ENCODE results near the gene ILF3.

ILF3 gene

DNA sequence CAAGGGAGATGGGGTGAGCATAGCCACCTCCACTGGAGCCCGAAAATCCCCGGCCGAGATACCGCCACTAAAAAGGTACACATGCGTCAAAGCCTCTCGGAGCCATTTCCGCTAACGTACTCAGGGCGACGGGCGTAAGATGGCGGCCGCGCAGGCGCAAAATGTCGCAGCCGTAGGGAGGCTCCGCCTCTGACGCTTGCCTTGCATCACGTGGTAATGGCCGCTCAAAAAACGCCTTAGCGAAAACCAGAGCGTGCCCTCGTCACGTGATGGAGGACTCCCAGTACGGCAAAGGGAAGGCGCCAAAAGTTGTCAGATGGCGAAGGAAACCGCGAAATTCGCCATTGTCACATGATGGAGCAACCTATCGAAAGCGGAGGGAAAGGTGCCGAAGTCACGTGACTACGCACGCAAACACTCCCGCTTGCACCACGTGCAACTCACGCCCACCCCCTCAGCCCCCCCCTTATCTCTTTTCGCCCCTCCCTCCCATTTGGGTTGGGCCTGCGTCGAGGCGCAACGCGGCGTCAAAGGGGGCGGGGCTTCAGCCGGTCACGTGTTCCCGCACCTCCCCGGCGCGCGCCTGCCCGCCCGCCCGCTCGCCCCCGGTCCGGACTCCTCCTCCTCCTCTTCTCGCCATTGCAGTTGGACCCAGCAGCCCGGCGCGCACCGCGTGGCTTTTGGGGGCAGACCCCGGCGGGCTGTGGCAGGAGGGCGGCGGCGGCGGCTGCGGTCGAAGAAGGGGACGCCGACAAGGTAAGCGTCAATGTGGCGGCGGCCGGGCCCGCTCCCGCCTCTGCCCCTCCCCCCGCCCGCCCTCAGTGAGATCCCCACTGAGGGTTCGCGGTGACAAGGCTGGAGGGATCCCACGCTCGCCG is at the start of gene ILF3:
Gene ILF3, plus strand, starts transcription at position 615 of the 878 bp plus-strand sequence. CDS start 16,260 bp downstream, outside the sequence.
- DNase-seq (ENCODE audit: low read depth in 3 of 3), result peak; percentile 98 to 100 (median 99)

DNA sequence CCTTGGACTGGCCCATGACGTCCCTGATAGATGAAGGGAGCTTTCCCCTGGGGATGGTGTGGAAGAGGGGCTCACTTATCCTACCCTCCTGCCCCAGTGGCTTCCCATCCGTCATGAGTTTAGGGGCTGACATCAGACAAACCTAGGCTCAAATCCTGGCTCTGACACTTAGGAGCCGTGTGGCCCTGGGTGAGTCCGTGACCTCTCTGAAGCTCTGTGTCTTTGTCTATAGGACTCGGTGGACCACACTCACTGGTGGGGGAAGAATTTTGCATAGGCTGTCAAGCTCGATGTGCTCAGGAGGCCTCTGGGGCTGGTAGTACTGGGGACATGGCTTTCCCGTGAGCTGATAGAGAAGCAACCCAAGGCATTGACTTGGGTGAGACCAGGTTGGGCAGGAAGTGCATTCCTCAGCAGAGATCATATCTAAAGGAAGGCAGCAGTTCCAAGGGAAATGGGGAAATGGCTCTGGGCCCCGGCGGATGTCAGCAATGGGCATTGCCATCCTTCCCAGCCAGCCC is 49.6 kb upstream of the ILF3 start:
- no peak for DNase-seq (ENCODE audit: low read depth in 3 of 3)

DNA sequence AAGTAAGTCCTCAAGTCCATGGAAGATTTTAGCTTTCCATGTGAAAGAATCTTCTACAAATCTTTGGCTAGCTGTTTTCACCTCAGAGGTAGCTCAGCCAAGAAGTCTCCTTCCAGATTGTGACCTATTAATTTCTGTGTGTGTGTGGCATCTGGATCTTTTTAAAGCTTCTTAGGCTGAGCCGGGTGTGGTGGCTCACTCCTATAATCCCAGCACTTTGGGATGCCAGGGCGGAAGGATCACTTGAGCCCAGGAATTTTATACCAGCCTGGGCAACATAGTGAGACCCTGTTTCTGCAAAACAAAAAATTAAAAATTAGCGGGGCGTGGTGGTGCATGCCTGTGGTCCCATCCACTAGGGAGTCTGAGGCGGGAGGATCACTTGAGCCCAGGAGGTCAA is 42.2 kb upstream of the ILF3 start:
- no peak for DNase-seq (ENCODE audit: low read depth in 3 of 3)

DNA sequence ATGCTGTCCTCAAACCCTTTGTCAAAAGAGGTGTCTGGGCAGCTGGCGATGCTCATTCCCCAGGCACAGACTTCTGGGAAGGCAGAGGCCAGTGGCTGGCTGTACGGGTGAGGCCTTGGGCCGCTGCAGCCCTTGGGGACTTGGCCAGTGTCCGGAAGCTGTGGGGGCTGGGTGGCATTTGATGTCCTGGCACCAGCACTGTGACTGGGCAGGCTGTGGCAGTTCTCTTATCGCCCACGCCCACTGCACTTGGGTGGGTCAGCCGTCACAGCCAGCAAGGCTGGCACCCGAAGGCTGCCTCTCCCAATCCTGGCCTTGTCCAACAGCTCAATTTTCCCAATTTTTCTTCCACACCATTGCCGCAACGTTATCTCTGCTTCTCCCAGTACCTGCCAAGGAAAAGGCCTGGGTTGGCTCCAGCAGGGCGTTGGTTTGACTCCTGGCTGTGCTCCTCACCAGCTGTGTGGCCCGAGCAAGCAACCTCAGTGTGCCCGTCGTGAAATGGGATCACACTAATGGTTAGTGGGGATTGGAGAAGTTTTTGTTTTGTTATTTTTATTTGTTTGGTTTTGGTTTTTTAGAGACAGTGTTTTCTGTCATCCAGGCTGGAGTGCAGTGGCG is 41.5 kb upstream of the ILF3 start:
- DNase-seq (ENCODE audit: low read depth in 3 of 3), result no peak

DNA sequence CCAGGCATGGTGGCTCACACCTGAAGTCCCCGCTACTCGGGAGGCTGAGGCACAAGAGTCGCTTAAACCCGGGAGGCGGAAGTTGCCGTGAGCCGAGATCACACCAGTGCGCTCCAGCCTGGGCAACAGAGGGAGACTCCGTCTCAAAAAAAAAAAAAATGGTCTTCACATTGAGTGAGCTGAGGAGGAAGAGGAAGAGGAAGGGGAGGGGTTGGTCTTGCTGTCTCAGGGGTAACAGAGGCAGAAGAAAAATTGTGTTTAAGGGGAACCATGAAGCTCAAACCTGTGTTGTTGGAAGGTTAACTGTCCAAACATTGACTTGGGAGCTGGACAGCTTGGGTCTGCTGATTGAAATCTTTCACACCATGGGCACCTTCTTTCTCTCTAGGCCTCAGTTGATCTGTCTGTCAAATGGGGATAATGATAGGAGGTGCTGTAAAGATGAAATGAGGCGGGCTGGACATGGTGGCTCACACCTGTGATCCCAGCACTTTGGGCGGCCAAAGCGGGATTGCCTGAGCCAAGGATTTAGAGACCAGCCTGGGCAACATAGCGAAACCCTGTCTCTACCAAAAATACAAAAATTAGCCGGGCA is 38.6 kb upstream of the ILF3 start:
- DNase-seq (ENCODE audit: low read depth in 3 of 3), result no peak

DNA sequence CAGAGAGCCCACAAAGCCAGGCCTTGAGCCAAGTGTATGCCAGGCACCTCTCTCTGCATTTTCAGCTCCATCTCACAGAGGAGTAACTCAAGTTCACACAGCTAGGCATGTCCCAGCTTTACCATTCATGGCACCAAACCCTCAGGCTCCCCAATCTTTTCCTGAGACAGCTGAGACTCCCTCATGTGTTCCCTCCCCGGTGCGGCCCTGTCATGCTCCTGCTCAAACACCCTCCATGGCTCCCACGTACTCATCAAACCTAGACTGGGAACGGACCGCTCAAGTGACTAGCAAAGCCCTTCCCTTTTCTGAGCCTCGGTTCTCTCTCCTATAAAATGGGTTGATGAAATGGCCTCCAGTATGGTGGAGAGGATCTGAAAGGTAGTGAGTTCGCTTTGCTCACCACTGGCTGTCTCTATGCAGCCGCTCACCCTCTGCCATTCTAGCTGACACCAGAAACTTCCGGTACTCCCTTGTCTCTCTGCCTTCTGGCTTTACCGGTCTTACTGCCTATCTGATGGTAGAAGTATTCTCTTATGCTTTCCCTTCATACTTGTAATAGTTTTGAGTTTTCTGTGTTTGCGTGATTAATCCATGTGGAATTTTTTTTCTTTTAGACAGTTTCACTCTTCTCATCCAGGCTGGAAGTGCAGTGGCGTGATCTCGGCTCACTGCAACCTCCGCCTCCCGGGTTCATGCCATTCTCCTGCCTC is 36.6 kb upstream of the ILF3 start:
- no peak for DNase-seq (ENCODE audit: low read depth in 3 of 3)

DNA sequence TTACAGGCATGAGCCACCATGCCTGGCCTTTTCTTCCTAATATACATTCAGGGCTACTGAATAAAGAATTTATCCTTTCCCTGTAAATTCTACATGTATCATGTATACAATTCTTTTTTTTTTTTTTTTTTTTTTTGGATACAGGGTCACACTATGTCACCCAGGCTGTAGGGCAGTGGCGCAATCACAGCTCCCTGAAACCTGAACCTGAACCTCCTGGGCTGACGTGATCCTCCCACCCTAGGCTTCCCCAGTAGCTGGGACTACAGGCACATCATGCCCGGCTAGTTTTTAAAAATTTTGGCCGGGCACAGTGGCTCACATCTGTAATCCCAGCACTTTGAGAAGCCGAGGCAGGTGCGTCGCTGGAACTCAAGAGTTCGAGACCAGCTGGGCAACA is 35.3 kb upstream of the ILF3 start:
- no peak for DNase-seq (ENCODE audit: low read depth in 3 of 3)

GRCh38 chr19:10620786-10621185 is 33.4 kb upstream of the ILF3 start:
- no peak for DNase-seq (ENCODE audit: low read depth in 3 of 3)

GRCh38 chr19:10621966-10622365 is 32.2 kb upstream of the ILF3 start:
- no peak for DNase-seq (ENCODE audit: low read depth in 3 of 3)

GRCh38 chr19:10624585-10624984 is 29.6 kb upstream of the ILF3 start:
- DNase-seq (ENCODE audit: low read depth in 3 of 3), result no peak

DNA sequence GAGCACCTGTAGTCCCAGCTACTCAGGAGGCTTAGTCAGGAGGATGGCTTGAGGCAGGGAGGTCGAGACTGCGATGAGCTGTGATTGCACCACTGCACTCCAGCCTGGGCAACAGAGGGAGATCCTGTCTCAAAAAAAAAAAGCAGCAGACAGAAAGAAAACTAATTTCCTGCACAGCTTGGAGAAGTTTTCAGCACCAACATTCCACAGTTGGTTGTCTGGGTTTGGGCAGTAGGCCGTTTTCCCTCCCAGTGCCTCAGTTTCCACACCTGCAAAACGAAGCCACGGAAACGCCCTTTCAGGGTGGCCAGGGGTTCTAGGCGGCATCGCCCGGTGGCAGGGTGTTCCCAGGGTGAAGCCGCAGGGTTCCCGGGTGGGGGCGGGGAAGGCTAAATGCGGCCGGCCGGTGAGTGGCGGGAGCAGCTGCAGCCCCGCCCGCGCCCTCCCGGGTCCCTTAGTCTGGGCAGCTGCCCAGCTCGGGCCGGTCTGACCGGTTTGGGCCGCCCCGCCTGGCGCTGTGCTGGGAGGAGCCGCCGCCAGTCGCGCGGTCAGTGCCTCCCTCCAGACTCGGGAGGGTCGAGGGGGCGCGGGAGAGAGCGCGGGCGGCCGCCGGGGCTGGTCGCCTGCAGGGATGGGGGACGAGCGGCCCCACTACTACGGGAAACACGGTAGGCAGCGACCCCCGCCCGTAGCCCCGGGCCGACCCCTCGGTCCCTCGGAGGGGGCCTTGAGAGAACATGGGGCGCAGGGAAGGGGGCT is 29.0 kb upstream of the ILF3 start, which contains the start of gene SLC44A2:
Gene SLC44A2, plus strand, starts transcription at position 551 of the 759 bp plus-strand sequence. Its CDS starts 81 bp downstream, at position 632.
- DNase-seq (ENCODE audit: low read depth in 3 of 3), result no peak

GRCh38 chr19:10625762-10626138 is 28.4 kb upstream of the ILF3 start:
- no peak for DNase-seq (ENCODE audit: low read depth in 3 of 3)

GRCh38 chr19:10631874-10632273 is 22.3 kb upstream of the ILF3 start:
- DNase-seq (ENCODE audit: low read depth in 3 of 3), result no peak

DNA sequence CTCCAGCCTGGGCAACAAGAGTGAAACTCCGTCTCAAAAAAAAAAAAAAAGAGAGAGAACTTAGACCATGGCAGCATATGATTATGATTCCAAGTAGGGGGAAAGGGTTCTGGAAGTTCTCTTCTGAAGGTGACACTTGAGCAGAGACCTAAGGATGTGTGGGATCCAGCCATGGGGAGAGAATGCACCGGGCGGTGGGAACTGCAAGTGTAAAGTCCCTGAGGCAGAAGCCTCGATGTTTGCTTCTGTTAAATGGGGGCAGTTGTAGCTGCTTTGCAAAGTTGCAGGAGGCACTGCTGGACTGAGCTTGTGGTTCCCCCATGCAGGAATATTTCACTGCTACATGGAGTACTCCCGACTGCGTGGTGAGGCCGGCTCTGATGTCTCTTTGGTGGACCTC is 19.7 kb upstream of the ILF3 start:
- DNase-seq (ENCODE audit: low read depth in 3 of 3), result no peak

- DNase-seq (ENCODE audit: low read depth in 3 of 3), result no peak
These were observed 19.2 kb upstream of the ILF3 start for GRCh38 chr19:10634963-10635362.

DNA sequence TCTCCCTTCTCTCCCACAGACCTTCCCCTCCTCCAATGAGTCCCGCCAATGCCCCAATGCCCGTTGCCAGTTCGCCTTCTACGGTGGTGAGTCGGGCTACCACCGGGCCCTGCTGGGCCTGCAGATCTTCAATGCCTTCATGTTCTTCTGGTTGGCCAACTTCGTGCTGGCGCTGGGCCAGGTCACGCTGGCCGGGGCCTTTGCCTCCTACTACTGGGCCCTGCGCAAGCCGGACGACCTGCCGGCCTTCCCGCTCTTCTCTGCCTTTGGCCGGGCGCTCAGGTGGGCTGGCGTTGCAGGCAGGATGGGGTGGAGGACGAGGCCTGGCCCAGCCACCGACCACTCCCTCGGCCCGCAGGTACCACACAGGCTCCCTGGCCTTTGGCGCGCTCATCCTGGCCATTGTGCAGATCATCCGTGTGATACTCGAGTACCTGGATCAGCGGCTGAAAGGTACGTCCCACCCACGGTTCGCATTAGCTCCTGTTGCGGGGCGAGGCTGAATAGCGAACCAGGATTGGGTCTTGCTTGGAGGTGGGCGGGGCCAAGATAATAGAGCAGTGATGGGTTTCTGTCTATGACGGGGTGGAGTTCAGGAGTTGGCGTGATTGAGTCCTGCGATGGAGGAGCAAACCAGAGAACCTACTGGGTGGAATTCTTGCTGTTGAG is 17.7 kb upstream of the ILF3 start:
- no peak for DNase-seq (ENCODE audit: low read depth in 3 of 3)

DNA sequence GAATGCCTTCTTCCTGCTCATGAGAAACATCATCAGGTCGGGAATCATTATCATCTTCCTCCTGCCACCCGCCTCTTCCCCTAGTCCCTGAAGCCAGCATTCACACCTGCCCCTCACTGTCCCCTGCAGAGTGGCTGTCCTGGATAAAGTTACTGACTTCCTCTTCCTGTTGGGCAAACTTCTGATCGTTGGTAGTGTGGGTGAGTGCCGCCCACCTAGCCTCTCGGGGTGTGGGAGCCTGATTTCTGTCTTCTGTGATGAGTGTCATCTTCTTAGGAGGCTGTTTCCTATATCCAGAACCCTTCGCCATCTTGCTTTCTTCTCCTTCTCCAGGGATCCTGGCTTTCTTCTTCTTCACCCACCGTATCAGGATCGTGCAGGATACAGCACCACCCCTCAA is 16.3 kb upstream of the ILF3 start:
- no peak for DNase-seq (ENCODE audit: low read depth in 3 of 3)

- no peak for DNase-seq (ENCODE audit: low read depth in 3 of 3)
These were observed 14.3 kb upstream of the ILF3 start for GRCh38 chr19:10639836-10640235.

DNA sequence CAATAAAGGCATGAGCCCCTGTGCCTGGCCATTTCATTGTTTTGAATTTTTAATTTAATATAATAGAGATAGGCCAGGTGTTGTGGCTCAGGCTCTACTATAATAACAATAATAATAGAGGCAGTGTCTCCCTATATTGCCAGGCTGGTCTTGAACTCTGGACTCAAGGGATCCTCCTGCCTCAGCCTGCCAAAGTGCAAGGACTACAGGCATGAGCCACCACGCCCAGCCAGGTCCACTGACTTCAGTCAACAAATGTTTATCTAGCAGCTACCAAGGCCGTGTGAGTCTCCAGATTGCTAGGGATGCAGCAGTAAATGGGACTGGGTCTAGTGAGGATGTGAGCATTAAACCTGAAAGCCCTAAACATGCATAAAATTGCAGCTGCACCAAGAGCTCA is 13.8 kb upstream of the ILF3 start:
- no peak for DNase-seq (ENCODE audit: low read depth in 3 of 3)

DNA sequence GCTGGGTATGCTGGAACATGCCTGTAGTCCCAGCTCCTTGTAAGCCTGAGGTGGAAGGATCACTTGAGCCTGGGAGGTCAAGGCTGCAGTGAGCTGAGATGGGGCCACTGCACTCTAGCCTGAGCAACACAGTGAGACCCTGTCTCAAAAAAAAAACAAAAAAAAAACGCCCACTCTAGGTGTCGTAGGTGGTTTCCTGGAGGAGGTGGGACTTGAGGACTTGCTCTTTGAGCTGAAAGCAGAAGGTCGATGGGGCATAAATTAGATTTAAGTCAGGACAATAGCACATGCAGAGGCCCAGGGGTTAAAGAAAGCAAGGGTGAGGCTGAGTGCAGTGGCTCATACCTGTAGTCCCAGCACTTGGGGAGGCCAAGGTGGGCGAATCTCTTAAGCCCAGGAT is 12.9 kb upstream of the ILF3 start:
- no peak for DNase-seq (ENCODE audit: low read depth in 3 of 3)
